DND-41 (cell line): ENCODE data around the gene CACNA2D3.

Experiments used
- CTCF ChIP-seq: IDR thresholded peaks from 2 replicates; pipeline ENCODE4 v1.5.1; 2012; ENCODE audit warnings: borderline replicate concordance, low read length, moderate library complexity, mild to moderate bottlenecking; ENCODE audit not compliant: poor library complexity, severe bottlenecking; ENCODE audit errors: extremely low read depth
- EZH2 ChIP-seq: IDR thresholded peaks from 3 replicates; pipeline ENCODE4 v1.6.1; 2012; ENCODE audit warnings: borderline replicate concordance, low read depth, mild to moderate bottlenecking, moderate library complexity, low read length, inconsistent platforms; ENCODE audit not compliant: severe bottlenecking

GRCh38 chr3:54157860-54158259 lies 35.5 kb downstream of the CACNA2D3 start:
- TF ChIP-seq EZH2, result no peak
- no peak for TF ChIP-seq CTCF
